PC-9 (cell line): Measurements from ENCODE around the gene PHC3. TPM values are rescaled to one million over a fixed set of nuclear protein-coding genes. Genes with fewer than 3 reads are reported as not detected.

Experiments
- BruUV-seq: library from RNA; stranded (reverse); fragments of 400-500 nt; replicated peaks from 2 replicates; lab custom pipeline; 2021; lab: Mats Ljungman, UMichigan
- CTCF ChIA-PET: fragments of 300-600 bp; sonication (Branson Sonifier 250); formaldehyde crosslinking; loops from one replicate; lab custom pipeline; 2022; ENCODE audit warnings: antibody characterized with exemption; lab: Charles Lee
- POLR2A ChIA-PET: fragments of 300-600 bp; sonication (Branson Sonifier 250); formaldehyde crosslinking; loops from one replicate; lab custom pipeline; 2022; ENCODE audit warnings: antibody characterized with exemption; ENCODE audit not compliant: unreplicated experiment; lab: Charles Lee
- DNase-seq, 2 experiments: peaks; one replicate each; pipeline versions ENCODE4 v3.0.0 to v3.0.0-alpha.2; 2015 to 2022; ENCODE audit warnings: mixed read lengths in 1 of 2
- H2AFZ ChIP-seq: fragments of 200-600 bp; sonication (generic); 2 replicates; pipeline ENCODE4 v1.8.1; 2017; ENCODE audit warnings: antibody characterized with exemption
- H3F3A ChIP-seq: fragments of 200-600 bp; sonication (generic); 2 replicates; pipeline ENCODE4 v1.8.1; 2017; ENCODE audit warnings: antibody characterized with exemption, mild to moderate bottlenecking, low read depth; ENCODE audit not compliant: insufficient read depth
- H3K27ac ChIP-seq: fragments of 200-600 bp; sonication (generic); 2 replicates; pipeline ENCODE4 v1.6.1; 2016; ENCODE audit warnings: mixed run types
- H3K27me3 ChIP-seq: fragments of 200-600 bp; sonication (generic); 2 replicates; pipeline ENCODE4 v1.6.1; 2016; ENCODE audit warnings: low read depth, mixed run types; ENCODE audit not compliant: insufficient read depth
- H3K36me3 ChIP-seq: fragments of 200-600 bp; sonication (generic); 2 replicates; pipeline ENCODE4 v1.6.1; 2016; ENCODE audit warnings: low read depth, mixed run types
- H3K4me1 ChIP-seq: fragments of 200-600 bp; sonication (generic); replicated peaks from 2 replicates; pipeline ENCODE4 v1.6.1; 2016; ENCODE audit warnings: mixed run types; ENCODE audit not compliant: insufficient read depth
- H3K4me2 ChIP-seq: fragments of 200-600 bp; sonication (generic); 2 replicates; pipeline ENCODE4 v1.6.1; 2017; ENCODE audit warnings: mixed run types
- H3K4me3 ChIP-seq: fragments of 200-600 bp; sonication (generic); 2 replicates; pipeline ENCODE4 v1.6.1; 2016; ENCODE audit warnings: mixed run types
- H3K79me2 ChIP-seq: fragments of 200-600 bp; sonication (generic); 2 replicates; pipeline ENCODE4 v1.6.1; 2017; ENCODE audit warnings: low read depth, mixed run types
- H3K9me2 ChIP-seq: fragments of 200-600 bp; sonication (generic); 2 replicates; pipeline ENCODE4 v1.8.1; 2017; ENCODE audit warnings: mild to moderate bottlenecking; ENCODE audit not compliant: insufficient read depth
- H3K9me3 ChIP-seq: fragments of 200-600 bp; sonication (generic); 2 replicates; pipeline ENCODE4 v1.8.1; 2016; ENCODE audit warnings: low read depth; ENCODE audit not compliant: insufficient read depth
- H4K20me1 ChIP-seq: fragments of 200-600 bp; sonication (generic); 2 replicates; pipeline ENCODE4 v1.8.1; 2017; ENCODE audit not compliant: insufficient read depth
- EZH2 ChIP-seq: fragments of 200-600 bp; sonication (generic); IDR thresholded peaks from 2 replicates; pipeline ENCODE4 v1.8.0; 2017; ENCODE audit warnings: antibody characterized with exemption, low read depth
- intact Hi-C: fragments of 100-400 bp; cut with micrococcal nuclease; formaldehyde crosslinking; loops from one replicate; pipeline ENCODE4 v1.10.0; 2022; ENCODE audit not compliant: unreplicated experiment
- total RNA-seq: library from RNA; stranded (reverse); gene quantifications from 2 replicates; pipeline ENCODE4 v1.2.3, GENCODE V29; 2021
- TF ChIP-seq, protein P1 (sequence below): fragments of 200-600 bp; sonication (generic); conservative IDR thresholded peaks from 2 replicates; pipeline ENCODE4 v1.6.1; 2017; ENCODE audit warnings: mixed run types, antibody characterized with exemption, mild to moderate bottlenecking, moderate library complexity

The PHC3 gene
- total RNA-seq, 1 experiment from 2014 or later = 80.8 TPM

DNA sequence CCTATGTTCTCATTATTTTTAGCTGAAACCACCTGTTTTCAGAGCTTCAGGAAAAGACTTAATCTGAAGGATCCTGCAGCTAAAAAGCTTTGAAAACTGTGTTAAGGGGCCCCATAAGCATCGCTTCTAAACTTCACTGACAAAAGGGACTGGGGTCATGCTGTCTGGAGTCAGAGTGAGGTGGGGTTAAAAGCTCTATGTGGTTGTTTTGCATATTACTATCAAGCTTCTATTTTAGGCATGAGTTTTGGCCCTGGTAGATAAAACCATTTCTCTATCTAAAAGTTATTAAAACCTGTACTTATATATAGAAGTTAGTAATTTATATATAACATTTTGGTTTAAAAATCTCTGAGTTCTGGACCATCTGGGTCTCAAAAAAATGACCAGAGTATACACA is 98.2 kb downstream of the PHC3 start:
- Histone ChIP-seq H3K4me3 (no peak overlapping the region), H2AFZ (no peak overlapping the region), H3K79me2 (no peaks in the 10 kb centered on the region), H3K27me3 (no peaks in the 10 kb centered on the region), H3K4me2 (no peak overlapping the region), H3F3A (peaks cover 17% of the 10 kb centered on the region; the same call in 1 of the 2 replicates), H3K36me3 (peaks cover 35% of the 10 kb centered on the region), H3K27ac (no peak overlapping the region), H4K20me1 (no peaks in the 10 kb centered on the region), H3K4me1 (0 out of 2 replicates have a peak, but pooled peaks cover 4% of the 10 kb centered on the region), H3K9me2 (no peaks in the 10 kb centered on the region), H3K9me3 (no peaks in the 10 kb centered on the region)
- ChIA-PET POLR2A (no interaction called here), CTCF (interaction anchor here (0.5 to 0.6 kb wide), 2 partner anchors 306 to 1955 kb away, joined by 3 to 5 read pairs; no protein-coding TSS in a partner anchor)
- intact Hi-C loops = loop anchor here (5.0 kb wide), 1 partner anchor 46 kb away; the partner anchor contains the start of gene GPR160
- TF ChIP-seq, protein P1, sequence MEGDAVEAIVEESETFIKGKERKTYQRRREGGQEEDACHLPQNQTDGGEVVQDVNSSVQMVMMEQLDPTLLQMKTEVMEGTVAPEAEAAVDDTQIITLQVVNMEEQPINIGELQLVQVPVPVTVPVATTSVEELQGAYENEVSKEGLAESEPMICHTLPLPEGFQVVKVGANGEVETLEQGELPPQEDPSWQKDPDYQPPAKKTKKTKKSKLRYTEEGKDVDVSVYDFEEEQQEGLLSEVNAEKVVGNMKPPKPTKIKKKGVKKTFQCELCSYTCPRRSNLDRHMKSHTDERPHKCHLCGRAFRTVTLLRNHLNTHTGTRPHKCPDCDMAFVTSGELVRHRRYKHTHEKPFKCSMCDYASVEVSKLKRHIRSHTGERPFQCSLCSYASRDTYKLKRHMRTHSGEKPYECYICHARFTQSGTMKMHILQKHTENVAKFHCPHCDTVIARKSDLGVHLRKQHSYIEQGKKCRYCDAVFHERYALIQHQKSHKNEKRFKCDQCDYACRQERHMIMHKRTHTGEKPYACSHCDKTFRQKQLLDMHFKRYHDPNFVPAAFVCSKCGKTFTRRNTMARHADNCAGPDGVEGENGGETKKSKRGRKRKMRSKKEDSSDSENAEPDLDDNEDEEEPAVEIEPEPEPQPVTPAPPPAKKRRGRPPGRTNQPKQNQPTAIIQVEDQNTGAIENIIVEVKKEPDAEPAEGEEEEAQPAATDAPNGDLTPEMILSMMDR = no peak
- no peak for TF ChIP-seq EZH2
- no TSS peak for BruUV-seq
- DNase-seq = no peak

DNA sequence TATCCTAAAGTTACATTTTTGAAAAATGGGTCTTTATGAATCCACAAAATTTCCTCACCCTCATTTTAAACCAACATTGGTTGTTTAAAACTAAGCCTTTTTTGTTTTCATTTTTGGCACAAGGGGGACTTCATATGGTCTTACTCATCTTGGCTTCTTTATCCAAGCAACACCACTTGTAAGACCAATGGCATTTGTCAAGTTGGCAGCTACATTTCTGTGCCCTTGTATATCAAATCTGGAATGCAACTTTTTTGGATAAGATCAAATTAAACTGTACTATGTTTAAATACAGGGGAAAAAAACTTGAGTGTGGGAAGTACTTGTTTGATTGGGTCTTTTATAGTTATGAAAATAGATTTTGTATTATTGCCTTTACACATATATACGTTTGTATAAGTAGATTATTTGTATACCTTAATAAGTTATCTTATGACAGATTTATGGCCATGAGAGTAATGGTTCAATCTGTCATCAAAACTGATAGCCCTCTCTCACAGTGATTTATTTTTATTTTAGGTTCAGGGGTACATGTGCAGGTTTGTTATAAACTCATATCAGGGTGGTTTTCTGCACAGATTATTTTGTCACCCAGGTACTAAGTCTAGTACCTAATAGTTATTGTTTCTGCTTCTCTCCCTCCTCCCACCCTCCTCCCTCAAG is 100.3 kb downstream of the PHC3 start:
- Histone ChIP-seq H3K36me3 (peaks cover 29% of the 10 kb centered on the region), H3K4me2 (no peak overlapping the region), H3F3A (peaks cover 16% of the 10 kb centered on the region; the same call in 1 of the 2 replicates), H3K27ac (no peak overlapping the region), H4K20me1 (no peaks in the 10 kb centered on the region), H3K9me2 (no peaks in the 10 kb centered on the region), H3K9me3 (no peaks in the 10 kb centered on the region), H2AFZ (no peak overlapping the region), H3K79me2 (no peaks in the 10 kb centered on the region), H3K27me3 (no peaks in the 10 kb centered on the region), H3K4me3 (no peak overlapping the region), H3K4me1 (0 out of 2 replicates have a peak, but pooled peaks cover 4% of the 10 kb centered on the region)
- intact Hi-C loops = loop anchor here (5.0 kb wide), 1 partner anchor 44 kb away; the partner anchor contains the start of gene GPR160
- BruUV-seq = no TSS peak
- TF ChIP-seq EZH2 = no peak
- TF ChIP-seq, protein P1 = no peak
- no peak for DNase-seq
- ChIA-PET POLR2A (no interaction called here), CTCF (no interaction called here)

DNA sequence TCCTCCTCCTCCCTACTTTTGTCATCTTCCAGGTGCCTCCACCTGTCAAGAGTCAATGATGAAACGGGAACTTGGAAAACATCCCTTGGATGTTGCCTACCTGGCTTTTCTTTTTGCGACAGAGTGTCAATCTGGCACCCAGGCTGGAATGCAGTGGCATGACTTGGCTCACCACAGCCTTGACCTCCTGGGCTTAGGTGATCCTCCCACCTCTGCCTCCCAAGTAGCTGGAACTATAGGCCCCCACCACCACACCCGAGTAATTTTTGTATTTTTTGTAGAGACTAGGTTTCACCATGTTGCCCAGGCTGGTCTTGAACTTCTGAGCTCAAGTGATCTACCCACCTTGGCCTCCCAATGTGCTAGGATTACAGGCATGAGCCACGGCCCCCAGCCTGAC is 100.9 kb downstream of the PHC3 start:
- H3K4me1 ChIP-seq = 0 out of 2 replicates have a peak, but pooled peaks cover 4% of the 10 kb centered on the region
- BruUV-seq = no TSS peak
- H3F3A ChIP-seq = peaks cover 12% of the 10 kb centered on the region; the same call in 1 of the 2 replicates
- ChIA-PET POLR2A (no interaction called here), CTCF (no interaction called here)
- DNase-seq = no peak
- intact Hi-C loops = loop anchor here (5.0 kb wide), 1 partner anchor 43 kb away; the partner anchor contains the start of gene GPR160
- no peak overlapping the region for H3K4me3 ChIP-seq
- no peaks in the 10 kb centered on the region for H4K20me1 ChIP-seq
- no peak overlapping the region for H3K27ac ChIP-seq
- H2AFZ ChIP-seq = no peak overlapping the region
- no peaks in the 10 kb centered on the region for H3K79me2 ChIP-seq
- H3K4me2 ChIP-seq = no peak overlapping the region
- TF ChIP-seq, protein P1 = no peak
- TF ChIP-seq EZH2 = no peak
- H3K9me3 ChIP-seq = no peaks in the 10 kb centered on the region
- H3K27me3 ChIP-seq = no peaks in the 10 kb centered on the region
- H3K36me3 ChIP-seq = peaks cover 25% of the 10 kb centered on the region
- no peaks in the 10 kb centered on the region for H3K9me2 ChIP-seq
